HepG2 (cell line): Measurements from ENCODE around the gene PPP4C. TPM values are rescaled to one million over a fixed set of nuclear protein-coding genes. Genes with fewer than 3 reads are reported as not detected.

Source experiments
- ARID5B ChIP-seq: IDR thresholded peaks from 2 replicates; pipeline ENCODE4 v1.4.0; 2020; ENCODE audit warnings: mild to moderate bottlenecking, missing genetic modification reagents
- GPN1 ChIP-seq: sonication (generic); formaldehyde crosslinking; IDR thresholded peaks from 2 replicates; pipeline ENCODE4 v1.5.1; 2020; ENCODE audit warnings: missing genetic modification reagents, borderline replicate concordance
- HNRNPK ChIP-seq: fragments of 200-400 bp; formaldehyde crosslinking; IDR thresholded peaks from 2 replicates; pipeline ENCODE4 v1.6.1; 2018; ENCODE audit warnings: low read length, low read depth, moderate library complexity, mild to moderate bottlenecking; ENCODE audit not compliant: poor library complexity, severe bottlenecking
- KAT2B ChIP-seq: fragments of 150-350 bp; IDR thresholded peaks from 2 replicates; pipeline ENCODE4 v1.6.1; 2014; ENCODE audit warnings: low read depth, low read length, borderline replicate concordance
- MAFF ChIP-seq: IDR thresholded peaks from 2 replicates; pipeline ENCODE4 v1.6.1; 2011; ENCODE audit warnings: low read depth, low read length, improper control_type of control experiment
- MED13 ChIP-seq: sonication (generic); formaldehyde crosslinking; IDR thresholded peaks from 2 replicates; pipeline ENCODE4 v1.5.0; 2020; ENCODE audit warnings: missing genetic modification reagents
- MTF2 ChIP-seq: sonication (generic); formaldehyde crosslinking; IDR thresholded peaks from 2 replicates; pipeline ENCODE4 v1.5.0; 2020; ENCODE audit warnings: missing genetic modification reagents, borderline replicate concordance
- MXD4 ChIP-seq: IDR thresholded peaks from 2 replicates; pipeline ENCODE4 v1.6.1; 2016; ENCODE audit warnings: mild to moderate bottlenecking, missing biosample characterization, missing genetic modification reagents
- NFKBIZ ChIP-seq: IDR thresholded peaks from 2 replicates; pipeline ENCODE4 v1.6.1; 2018; ENCODE audit warnings: missing genetic modification reagents, missing compliant biosample characterization
- PCBP2 ChIP-seq: fragments of 200-400 bp; formaldehyde crosslinking; optimal IDR thresholded peaks from 2 replicates; pipeline ENCODE3; 2018; ENCODE audit warnings: low read length, low read depth; ENCODE audit not compliant: poor library complexity, severe bottlenecking
- SSRP1 ChIP-seq: IDR thresholded peaks from 2 replicates; pipeline ENCODE4 v1.6.1; 2016; ENCODE audit warnings: control low read depth
- ZBTB1 ChIP-seq: sonication (generic); formaldehyde crosslinking; IDR thresholded peaks from 2 replicates; pipeline ENCODE4 v1.4.0; 2020; ENCODE audit warnings: missing genetic modification reagents, borderline replicate concordance
- ZFP36L1 ChIP-seq: sonication (generic); formaldehyde crosslinking; IDR thresholded peaks from 2 replicates; pipeline ENCODE4 v1.8.0; 2022; ENCODE audit warnings: mild to moderate bottlenecking, missing genetic modification reagents, moderate library complexity
- ZNF10 ChIP-seq: sonication (generic); formaldehyde crosslinking; IDR thresholded peaks from 2 replicates; pipeline ENCODE4 v1.4.0; 2020; ENCODE audit warnings: mild to moderate bottlenecking, low read depth, missing genetic modification reagents, borderline replicate concordance
- ZNF598 ChIP-seq: sonication (generic); formaldehyde crosslinking; IDR thresholded peaks from 2 replicates; pipeline ENCODE4 v1.5.1; 2020; ENCODE audit warnings: mild to moderate bottlenecking, missing genetic modification reagents, borderline replicate concordance
- ZNF615 ChIP-seq: sonication (generic); formaldehyde crosslinking; IDR thresholded peaks from 2 replicates; pipeline ENCODE4 v1.5.0; 2020; ENCODE audit warnings: mild to moderate bottlenecking, missing genetic modification reagents, borderline replicate concordance
- ZNF747 ChIP-seq: sonication (generic); formaldehyde crosslinking; IDR thresholded peaks from 2 replicates; pipeline ENCODE4 v1.8.1; 2023; ENCODE audit warnings: missing genetic modification reagents, mild to moderate bottlenecking, borderline replicate concordance
- ZNF777 ChIP-seq: sonication (generic); formaldehyde crosslinking; IDR thresholded peaks from 2 replicates; pipeline ENCODE4 v1.4.0; 2020; ENCODE audit warnings: missing genetic modification reagents
- ZXDC ChIP-seq: sonication (generic); formaldehyde crosslinking; IDR thresholded peaks from 2 replicates; pipeline ENCODE4 v1.5.0; 2020; ENCODE audit warnings: mild to moderate bottlenecking, missing genetic modification reagents
- polyA plus RNA-seq, 8 experiments: library from polyadenylated mRNA; depleted of rRNA in 3 of 8; stranded (reverse) in 7 of 8; unstranded in 1 of 8; fragments of >200 nt; fragmentation: Illumina TruSeq in 4 of 8; extraction: Trizol in 4 of 8; gene quantifications; 2 replicates each; pipeline versions ENCODE4 v1.2.1 to v1.2.3, GENCODE V29; 2011 to 2016; ENCODE audit warnings: low read depth in 4 of 8, missing spikeins in 1 of 8, mixed read lengths in 1 of 8; ENCODE audit not compliant: insufficient read depth in 1 of 8
- total RNA-seq, 5 experiments: library from RNA; depleted of rRNA; stranded (reverse); fragments of >200 nt; fragmentation: Illumina TruSeq; extraction: Trizol; gene quantifications; 2 replicates each; pipeline ENCODE4 v1.2.3, GENCODE V29; 2016; ENCODE audit warnings: low read depth in 1 of 5
- TF ChIP-seq, protein P1 (sequence below): sonication (generic); IDR thresholded peaks from 2 replicates; pipeline ENCODE4 v1.6.1; 2016; ENCODE audit warnings: low read depth, borderline replicate concordance
- TF ChIP-seq, protein P2 (sequence below): sonication (generic); formaldehyde crosslinking; IDR thresholded peaks from 2 replicates; pipeline ENCODE4 v1.4.0; 2020; ENCODE audit warnings: mild to moderate bottlenecking, low read depth, missing genetic modification reagents
- TF ChIP-seq, protein P3 (sequence below): IDR thresholded peaks from 2 replicates; pipeline ENCODE4 v1.6.1; 2016; ENCODE audit warnings: missing genetic modification reagents, missing compliant biosample characterization

Gene PPP4C
- total and polyA plus RNA-seq, 2 of the 13 experiments (the other 11 are each of a cell fraction or from before 2014, with no cell fraction given): 176 to 220 TPM

DNA sequence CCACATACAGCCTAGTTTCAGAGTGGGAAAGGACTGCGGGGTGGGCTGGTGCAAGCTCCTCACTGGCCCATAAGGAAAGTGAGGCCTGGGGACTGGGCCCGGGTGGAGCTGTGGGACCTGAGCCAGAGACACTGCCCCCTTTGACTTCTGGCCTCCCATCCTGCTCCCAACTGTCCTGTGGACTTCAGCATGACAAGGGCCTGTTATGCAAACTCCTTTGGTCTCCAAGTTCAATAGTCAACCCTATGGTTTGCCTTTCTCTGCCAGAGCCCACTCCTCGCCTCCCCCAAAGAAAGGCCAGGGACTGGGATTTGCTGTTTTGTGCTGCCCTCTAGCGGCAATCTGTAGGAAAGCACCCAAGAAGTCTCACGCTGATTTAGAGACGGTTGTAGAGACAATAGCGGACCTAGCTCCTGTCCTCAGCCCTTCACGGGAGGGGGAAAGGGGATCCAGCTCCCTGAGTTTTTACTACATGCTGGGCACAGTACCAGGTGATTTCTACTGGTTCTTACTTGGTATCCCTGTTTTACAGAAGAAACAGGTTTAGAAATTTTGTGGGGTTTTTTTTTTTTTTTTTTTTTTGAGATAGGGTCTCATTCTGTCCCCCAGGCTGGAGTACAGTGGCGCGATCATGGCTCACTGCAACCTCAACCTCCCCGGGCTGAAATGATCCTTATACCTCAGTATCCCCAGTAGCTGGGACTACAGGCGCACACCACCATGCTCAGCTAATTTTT, 43.5 kb upstream of the PPP4C start (continued):
- TF ChIP-seq ZNF615 (CRISPR knock-in tag) (no peak), MTF2 (CRISPR knock-in tag) (no peak), ZNF598 (CRISPR knock-in tag) (no peak), KAT2B (no peak), ZNF777 (CRISPR knock-in tag) (0 out of 2 replicates have a peak, but pooled peaks have one; percentile 4), ARID5B (no peak), HNRNPK (no peak), ZXDC (no peak), SSRP1 (CRISPR knock-in tag) (no peak), ZNF10 (CRISPR knock-in tag) (no peak), MXD4 (CRISPR knock-in tag) (no peak), ZNF747 (CRISPR knock-in tag) (no peak), GPN1 (CRISPR knock-in tag) (no peak), NFKBIZ (CRISPR knock-in tag) (0 out of 2 replicates have a peak, but pooled peaks have one; percentile 24), MED13 (CRISPR knock-in tag) (no peak), ZBTB1 (CRISPR knock-in tag) (no peak), MAFF (no peak), PCBP2 (no peak), ZFP36L1 (CRISPR knock-in tag) (no peak)
- TF ChIP-seq, protein P1, sequence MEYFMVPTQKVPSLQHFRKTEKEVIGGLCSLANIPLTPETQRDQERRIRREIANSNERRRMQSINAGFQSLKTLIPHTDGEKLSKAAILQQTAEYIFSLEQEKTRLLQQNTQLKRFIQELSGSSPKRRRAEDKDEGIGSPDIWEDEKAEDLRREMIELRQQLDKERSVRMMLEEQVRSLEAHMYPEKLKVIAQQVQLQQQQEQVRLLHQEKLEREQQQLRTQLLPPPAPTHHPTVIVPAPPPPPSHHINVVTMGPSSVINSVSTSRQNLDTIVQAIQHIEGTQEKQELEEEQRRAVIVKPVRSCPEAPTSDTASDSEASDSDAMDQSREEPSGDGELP: no peak
- TF ChIP-seq, protein P2, sequence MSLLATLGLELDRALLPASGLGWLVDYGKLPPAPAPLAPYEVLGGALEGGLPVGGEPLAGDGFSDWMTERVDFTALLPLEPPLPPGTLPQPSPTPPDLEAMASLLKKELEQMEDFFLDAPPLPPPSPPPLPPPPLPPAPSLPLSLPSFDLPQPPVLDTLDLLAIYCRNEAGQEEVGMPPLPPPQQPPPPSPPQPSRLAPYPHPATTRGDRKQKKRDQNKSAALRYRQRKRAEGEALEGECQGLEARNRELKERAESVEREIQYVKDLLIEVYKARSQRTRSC: no peak
- TF ChIP-seq, protein P3, sequence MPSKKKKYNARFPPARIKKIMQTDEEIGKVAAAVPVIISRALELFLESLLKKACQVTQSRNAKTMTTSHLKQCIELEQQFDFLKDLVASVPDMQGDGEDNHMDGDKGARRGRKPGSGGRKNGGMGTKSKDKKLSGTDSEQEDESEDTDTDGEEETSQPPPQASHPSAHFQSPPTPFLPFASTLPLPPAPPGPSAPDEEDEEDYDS: peak; percentile 34; the same call in 1 of the 2 replicates
